NOMO-1 (cell line): ENCODE measurements around the gene ZNF277.

Experiments
- DNase-seq, 2 experiments: peaks; one replicate each; lab custom pipeline; 2025; ENCODE audit not compliant: unreplicated experiment in 2 of 2; lab: John Stamatoyannopoulos, UW

The ZNF277 gene

GRCh38 chr7:112183266-112183665 is 23.2 kb upstream of the ZNF277 start:
- no peak for DNase-seq

- no peak for DNase-seq
Observed at GRCh38 chr7:112184455-112184854, 22.0 kb upstream of the ZNF277 start.

GRCh38 chr7:112185005-112185834 is 21.3 kb upstream of the ZNF277 start:
- no peak for DNase-seq

GRCh38 chr7:112186300-112186699 is 20.2 kb upstream of the ZNF277 start:
- no peak for DNase-seq

GRCh38 chr7:112188257-112188656 is 18.2 kb upstream of the ZNF277 start:
- DNase-seq = no peak

- no peak for DNase-seq
Observed at GRCh38 chr7:112189691-112190090, 16.8 kb upstream of the ZNF277 start.

- DNase-seq = no peak
Observed at GRCh38 chr7:112190120-112190519, 16.4 kb upstream of the ZNF277 start.

GRCh38 chr7:112192236-112193154 is 14.0 kb upstream of the ZNF277 start:
- DNase-seq = no peak

- no peak for DNase-seq
Observed at GRCh38 chr7:112193915-112194502, 12.5 kb upstream of the ZNF277 start.

- no peak for DNase-seq
Observed at GRCh38 chr7:112195717-112196116, 10.8 kb upstream of the ZNF277 start.

GRCh38 chr7:112197322-112197721 is 9.2 kb upstream of the ZNF277 start:
- DNase-seq = no peak

- no peak for DNase-seq
Observed at GRCh38 chr7:112199035-112199655, 7.3 kb upstream of the ZNF277 start.

GRCh38 chr7:112199672-112200071 is 6.8 kb upstream of the ZNF277 start:
- no peak for DNase-seq

- DNase-seq = no peak
Observed at GRCh38 chr7:112201411-112201810, 5.1 kb upstream of the ZNF277 start.

GRCh38 chr7:112201839-112202238 is 4.7 kb upstream of the ZNF277 start:
- DNase-seq = no peak

GRCh38 chr7:112202816-112203215 is 3.7 kb upstream of the ZNF277 start:
- peak in 1 of 2 experiments; percentile 13 for DNase-seq

- DNase-seq = no peak
Observed at GRCh38 chr7:112203365-112203739, 3.1 kb upstream of the ZNF277 start.

GRCh38 chr7:112204499-112205342 is 1.8 kb upstream of the ZNF277 start:
- no peak for DNase-seq

- no peak for DNase-seq
Observed at GRCh38 chr7:112205343-112206237, 905 bp upstream of the ZNF277 start.
